ENCODE measurements around the gene REPIN1.

GRCh38 chr7:150372271-150373048 lies 3.8 kb downstream of the REPIN1 start:
- TF ChIP-seq POLR2A (IDR thresholded peaks at IDR 0.05; ENCODE audit: low read length): no peak
- no peak for TF ChIP-seq CTCF (IDR thresholded peaks at IDR 0.05)
- no peak for TF ChIP-seq PHF8 (IDR thresholded peaks at IDR 0.05; ENCODE audit: borderline replicate concordance, low read depth)

Data from A549 (cell line).